Left cardiac atrium (tissue), 4 donors: ENCODE results near the gene LUC7L2. TPM values are rescaled to one million over a fixed set of nuclear protein-coding genes. Genes with fewer than 3 reads are reported as not detected.
A peak's percentile ranks its signal among the peaks of the same experiment; 100 is the strongest.
"Not testable (repeated sequence)": the region's sequence is repeated elsewhere in the genome, so short reads cannot be mapped to it uniquely, and the experiment has no call there.

Experiments
- ATAC-seq, 2 donors: fragments of 200-7000 bp; cut with Tn5 transposase; one replicate each; pipeline ENCODE4 v1.9.1; 2020; ENCODE audit warnings: mild to moderate bottlenecking in 2 of 2, moderate library complexity in 2 of 2
- DNase-seq: peaks from one replicate; pipeline ENCODE4 v3.0.0-alpha.2; 2020
- intact Hi-C, 2 donors: fragments of 100-400 bp; cut with DNase I; formaldehyde crosslinking; loops; one replicate each; pipeline versions ENCODE4 v1.14.1 to v1.15.1; 2022 to 2023
- long read RNA-seq: library from polyadenylated mRNA; unstranded; transcript quantifications from one replicate; pipeline ENCODE4 v2.0.0, GENCODE V29; 2021
- total RNA-seq, 2 donors: library from RNA; stranded (reverse); fragmentation: NEBNext Ultra II Directional; extraction: Animal tissue kit (Norgen Biotek cat#: 25700); gene quantifications; one replicate each; pipeline ENCODE4 v1.2.1, GENCODE V29; 2021
- donor health status: DM: no; HTN: yes; CAD: no.
- donor health status: DM: no; HTN: yes; CAD: no; lungs with severe emphysema.
- donor health status: DM: yes; HTN: yes; CAD: no.
- donor health status: Dilated cardiomyopathy.

Gene LUC7L2, protein sequence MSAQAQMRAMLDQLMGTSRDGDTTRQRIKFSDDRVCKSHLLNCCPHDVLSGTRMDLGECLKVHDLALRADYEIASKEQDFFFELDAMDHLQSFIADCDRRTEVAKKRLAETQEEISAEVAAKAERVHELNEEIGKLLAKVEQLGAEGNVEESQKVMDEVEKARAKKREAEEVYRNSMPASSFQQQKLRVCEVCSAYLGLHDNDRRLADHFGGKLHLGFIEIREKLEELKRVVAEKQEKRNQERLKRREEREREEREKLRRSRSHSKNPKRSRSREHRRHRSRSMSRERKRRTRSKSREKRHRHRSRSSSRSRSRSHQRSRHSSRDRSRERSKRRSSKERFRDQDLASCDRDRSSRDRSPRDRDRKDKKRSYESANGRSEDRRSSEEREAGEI
- 10 to 100 TPM; 46.4 to 52.3 TPM for total RNA-seq
- long read RNA-seq, transcript LUC7L2-202 (10 exons, 2,645 nt) = major isoform, 61 of 90 reads
- long read RNA-seq, partial matches to known transcripts = 20 of 90 reads
- long read RNA-seq, other reads (novel, unspliced or antisense) = 9 of 90 reads

DNA sequence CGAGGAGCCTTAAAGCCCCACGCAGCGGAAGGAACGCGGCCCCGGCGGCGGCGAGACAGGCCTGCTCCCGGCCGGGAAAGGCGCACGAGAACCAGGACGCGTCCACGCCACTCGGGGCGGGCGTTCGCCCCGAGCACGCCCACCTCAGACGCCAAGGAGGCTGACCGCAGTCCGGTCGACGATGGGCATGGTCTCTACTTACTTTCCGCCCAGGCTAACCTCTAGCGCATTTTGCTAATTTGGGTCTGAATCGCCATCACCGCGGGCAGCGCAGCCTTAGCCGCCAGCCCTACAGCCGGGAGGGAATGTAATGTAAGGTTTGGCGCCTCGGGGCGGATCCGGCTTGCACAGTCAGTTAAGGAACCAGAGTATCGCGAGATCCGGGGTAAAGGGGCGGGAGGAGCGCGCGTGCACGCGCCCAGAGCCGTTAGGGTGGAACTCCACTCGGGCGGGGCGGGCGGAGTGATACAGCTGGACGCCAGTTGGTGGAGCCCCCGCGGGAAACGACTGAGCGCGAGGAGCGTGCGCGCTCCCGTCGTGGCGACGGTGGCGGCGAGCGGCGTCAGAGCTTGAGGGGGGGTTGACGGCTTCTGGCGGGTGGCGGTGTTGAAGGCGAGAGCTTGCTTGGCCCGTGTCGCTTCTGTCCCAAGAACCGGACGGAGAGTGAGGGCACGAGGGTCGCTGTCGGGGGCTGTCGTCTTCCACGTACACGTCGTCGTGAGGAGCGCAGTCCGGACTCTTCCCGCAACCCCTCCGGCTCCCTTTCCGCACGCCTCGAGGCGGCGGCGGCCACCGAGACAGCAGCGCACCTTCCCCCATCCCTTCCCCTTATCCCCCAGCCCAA lies at the start of gene LUC7L2:
TSS of gene LUC7L2 (plus strand) at position 529 of the 844 bp plus-strand sequence. CDS start 368 bp downstream, outside the sequence.
- intact Hi-C loops = loop anchor here in 1 of 2 donors (2.0 to 10.0 kb wide), 2 partner anchors 19 to 55 kb away; partner anchors contain the start of gene FMC1
- DNase-seq (peak; percentile 100), ATAC-seq (peak; percentile 96 to 97)

DNA sequence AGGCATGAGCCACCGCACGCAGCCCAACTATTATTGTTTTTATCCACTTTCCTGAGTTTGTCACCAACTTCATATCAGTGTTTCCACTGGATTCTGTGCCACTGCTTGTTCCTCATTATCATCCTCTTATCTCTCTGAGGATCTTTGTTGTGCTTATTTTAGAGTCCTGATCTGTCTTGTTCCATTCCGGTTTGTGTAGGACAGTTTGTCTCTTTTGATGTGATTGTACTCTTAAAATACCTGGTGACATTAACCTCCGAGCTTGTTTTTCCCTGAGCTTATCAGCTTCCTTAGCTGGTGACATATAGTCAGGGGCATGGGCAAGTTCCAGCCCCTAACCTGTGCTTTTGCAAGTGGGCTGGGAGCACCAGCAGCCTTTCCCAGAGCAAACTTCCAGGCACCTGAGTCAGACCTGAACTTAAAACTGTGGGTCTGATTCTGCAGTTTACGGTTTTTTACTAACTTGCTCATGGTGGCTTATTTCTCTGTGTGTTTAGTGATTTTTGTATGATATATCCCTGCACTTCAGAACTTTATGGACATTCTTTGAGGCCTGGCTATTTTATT lies 41.7 kb upstream of the LUC7L2 start:
- DNase-seq (no peak), ATAC-seq (no peak)
- intact Hi-C loops = no loop called here

DNA sequence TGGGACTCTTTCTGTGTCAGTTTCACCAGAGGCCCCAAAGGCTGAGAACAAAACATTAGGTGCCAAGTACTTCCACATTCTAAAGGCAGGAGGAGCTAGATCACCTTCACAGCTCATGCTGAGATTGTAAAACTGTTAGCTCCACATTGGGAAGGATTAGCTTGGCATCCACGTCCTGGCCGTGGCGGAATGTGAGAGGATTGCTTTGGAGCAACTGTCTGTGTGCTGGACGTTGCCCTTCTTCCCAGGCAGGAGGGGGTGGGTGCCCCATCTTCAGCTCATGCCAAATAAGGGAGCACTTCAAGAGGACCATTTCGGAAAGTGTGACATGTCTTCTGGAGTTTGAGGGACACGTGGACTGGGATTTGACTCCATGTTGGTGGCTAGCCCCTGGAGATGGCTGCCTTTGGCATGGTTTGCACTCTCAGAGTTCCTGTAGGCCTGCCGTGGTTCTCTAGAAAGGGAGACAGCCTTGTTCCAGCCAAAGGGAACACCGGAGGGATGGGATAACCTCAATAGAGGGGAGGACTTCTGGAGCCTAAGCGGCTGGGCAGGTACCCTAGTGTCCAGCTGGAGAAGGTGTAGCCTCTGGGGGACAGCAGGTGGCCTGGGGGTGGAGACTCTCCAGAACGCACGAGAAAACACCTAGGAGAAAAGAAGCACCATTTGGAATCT lies 38.5 kb upstream of the LUC7L2 start:
- no peak for DNase-seq
- intact Hi-C loops = no loop called here
- ATAC-seq = no peak

DNA sequence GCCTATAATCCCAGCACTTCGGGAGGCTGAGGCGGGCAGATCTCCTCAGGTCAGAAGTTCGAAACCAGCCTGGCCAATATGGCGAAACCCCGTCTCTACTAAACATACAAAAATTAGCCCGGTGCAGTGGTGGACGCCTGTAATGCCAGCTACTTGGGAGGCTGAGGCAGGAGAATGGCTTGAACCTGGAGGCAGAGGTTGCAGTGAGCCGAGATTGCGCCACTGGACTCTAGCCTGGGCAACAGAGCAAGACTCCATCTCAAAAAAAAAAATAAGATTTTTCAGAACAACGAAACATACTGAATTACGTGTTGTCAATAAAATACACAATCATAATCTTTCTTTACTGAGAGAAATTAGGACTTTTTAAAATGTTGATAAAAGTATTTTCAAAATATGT lies 35.0 kb upstream of the LUC7L2 start:
- not testable (repeated sequence) for ATAC-seq, DNase-seq

DNA sequence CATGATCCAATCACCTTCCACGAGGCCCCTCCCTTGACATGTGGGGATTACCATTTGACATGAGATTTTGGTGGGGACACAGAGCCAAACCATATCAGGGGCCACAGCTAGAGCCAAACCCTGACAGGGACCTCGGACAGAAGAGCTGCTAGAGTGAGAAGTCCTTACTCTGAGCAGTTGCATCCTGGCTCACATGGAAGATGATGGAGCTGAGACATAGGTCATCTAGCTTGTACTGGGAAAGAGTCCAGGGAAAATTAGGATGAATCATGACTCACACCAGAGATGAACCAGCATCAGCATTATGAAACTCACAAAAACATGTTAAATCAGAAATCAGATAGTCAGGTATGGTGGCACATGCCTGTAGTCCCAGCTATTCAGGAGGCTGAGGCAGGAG lies 31.3 kb upstream of the LUC7L2 start:
- DNase-seq = no peak
- intact Hi-C loops = no loop called here
- peak in 1 of 2 donors; percentile 70 for ATAC-seq

More for the DNA sequence above, 35.0 kb upstream of the LUC7L2 start:
- intact Hi-C loops = not testable (repeated sequence)

DNA sequence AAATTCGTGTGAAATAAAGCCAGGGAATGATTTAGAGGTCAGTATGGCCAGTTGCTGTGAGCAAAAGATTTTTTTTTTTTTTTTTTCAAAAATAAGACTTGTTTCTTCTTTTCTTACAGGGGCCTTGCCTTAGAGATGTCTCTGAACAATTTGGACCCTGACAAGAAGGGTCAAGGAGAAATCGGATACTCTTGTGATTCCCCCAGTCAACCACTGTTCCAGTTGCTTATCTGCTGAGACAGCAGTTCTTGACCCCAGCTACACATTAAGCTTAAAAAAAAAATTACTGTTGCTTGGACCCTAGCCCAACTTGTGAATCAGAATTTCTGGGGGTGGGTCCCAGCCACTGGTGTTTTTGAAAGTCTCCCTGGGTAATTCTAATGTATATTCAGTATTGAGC lies 30.6 kb upstream of the LUC7L2 start:
- intact Hi-C loops = no loop called here
- no peak for DNase-seq
- ATAC-seq = no peak

DNA sequence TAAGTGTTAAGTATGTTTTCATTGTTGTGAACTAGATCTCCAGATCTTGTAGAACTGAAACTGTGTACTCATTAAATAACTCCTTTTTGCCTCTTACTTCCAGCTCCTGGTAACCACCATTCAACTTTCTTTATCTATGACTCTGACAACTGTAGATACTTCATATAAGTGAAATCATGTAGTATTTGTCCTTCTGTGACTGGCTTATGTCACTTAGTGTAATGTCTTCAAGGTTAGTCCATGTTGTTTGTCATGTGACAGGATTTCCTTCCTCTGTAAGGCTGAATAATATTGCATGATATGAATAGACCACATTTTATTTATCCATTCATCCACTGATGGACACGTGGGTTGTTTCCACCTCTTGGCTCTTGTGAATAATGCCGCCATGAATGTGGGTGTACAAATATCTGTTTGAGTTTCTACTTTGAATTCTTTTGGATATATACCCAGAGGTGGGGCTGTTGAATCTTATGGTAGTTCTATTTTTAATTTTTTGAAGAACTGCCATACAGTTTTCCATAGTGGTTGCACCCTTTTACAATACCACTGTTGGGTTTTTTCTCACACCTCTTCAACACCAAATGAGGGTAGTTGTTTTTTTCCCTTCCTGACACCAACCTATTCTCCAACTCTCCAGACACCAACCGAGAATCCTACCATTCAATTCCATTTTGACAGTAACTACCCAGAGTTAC lies 29.2 kb upstream of the LUC7L2 start:
- ATAC-seq (no peak), DNase-seq (no peak)
- intact Hi-C loops = no loop called here

DNA sequence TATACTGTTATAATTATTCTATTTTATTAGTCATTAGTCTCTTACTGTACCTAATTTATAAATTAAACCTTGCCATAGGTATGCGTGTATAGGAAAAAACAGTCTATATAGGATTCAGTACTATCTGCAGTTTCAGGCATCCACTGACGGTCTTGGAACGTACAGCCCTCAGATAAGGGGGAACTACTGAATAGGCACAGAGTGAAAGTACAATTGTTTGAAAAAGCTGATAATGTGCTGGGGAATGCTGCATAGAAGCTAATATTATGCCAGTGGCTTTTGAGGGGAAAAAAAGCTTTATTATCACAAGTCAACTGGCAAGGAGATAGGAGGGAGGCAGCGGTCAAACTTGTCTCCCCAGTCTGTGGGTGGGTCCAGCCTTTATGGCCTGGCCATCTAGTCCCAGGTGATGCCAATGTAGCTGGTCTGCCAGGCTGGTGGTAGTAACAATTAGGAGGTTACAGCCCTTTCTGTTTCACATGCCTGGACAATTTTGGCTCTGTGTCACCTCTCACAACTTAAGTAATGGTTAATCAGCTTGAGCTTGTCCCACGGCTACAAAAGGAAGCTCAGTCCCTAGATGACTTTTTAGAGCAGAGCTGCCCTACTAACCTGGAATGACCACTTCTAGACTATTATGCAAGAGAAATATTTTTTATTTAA lies 26.9 kb upstream of the LUC7L2 start:
- no peak for DNase-seq
- no peak for ATAC-seq
- intact Hi-C loops = no loop called here

DNA sequence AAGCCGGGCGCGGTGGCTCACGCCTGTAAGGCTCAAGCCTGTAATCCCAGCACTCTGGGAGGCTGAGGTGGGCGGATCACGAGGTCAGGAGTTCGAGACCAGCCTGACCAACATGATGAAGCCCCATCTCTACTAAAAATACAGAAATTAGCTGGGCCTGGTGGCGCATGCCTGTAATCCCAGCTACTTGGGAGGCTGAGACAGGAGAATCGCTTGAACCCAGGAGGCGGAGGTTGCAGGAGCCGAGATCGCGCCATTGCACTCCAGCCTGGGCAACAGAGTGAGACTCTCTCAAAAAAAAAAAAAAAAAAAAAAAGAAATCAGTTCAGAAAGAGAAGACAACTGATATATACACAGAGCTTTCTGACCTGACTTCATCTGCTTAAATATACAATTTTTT lies 26.3 kb upstream of the LUC7L2 start:
- intact Hi-C loops, ATAC-seq: not testable (repeated sequence)

DNA sequence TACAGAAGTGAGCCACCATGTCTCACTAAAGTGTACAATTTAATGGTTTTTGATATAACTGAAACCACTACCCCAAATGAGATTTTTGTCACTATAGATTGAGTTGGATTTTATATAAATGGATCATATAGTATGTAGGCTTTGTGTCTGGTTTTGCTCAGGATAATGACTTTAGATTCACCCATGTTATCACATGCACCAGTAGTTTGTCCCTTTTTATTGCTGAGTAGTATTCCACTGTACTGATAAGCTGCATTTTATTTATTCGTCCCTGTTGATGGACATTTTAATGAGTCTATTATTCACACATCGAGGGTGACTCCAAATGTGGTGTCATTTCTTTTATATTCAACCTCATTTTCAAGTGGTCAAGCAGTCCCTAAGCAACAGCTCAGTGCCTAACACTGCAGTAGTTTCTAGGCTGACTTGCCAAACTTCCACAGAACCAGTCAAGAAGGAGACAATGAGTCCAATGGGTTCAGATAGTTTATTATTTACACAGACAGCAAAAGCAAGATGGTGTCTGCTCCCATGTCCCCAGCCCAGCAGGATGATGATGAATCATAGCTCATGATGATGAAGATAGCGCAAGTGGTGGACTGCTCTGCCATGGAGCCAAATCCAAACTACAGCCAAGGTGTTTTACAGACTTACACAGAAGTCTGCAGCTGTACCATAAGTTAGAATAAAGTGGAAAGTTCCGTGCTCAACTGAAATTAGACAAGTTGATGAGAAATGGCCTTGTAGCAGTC lies 25.1 kb upstream of the LUC7L2 start:
- intact Hi-C loops = no loop called here

More for the DNA sequence above, 26.3 kb upstream of the LUC7L2 start:
- DNase-seq = not testable (repeated sequence)

DNA sequence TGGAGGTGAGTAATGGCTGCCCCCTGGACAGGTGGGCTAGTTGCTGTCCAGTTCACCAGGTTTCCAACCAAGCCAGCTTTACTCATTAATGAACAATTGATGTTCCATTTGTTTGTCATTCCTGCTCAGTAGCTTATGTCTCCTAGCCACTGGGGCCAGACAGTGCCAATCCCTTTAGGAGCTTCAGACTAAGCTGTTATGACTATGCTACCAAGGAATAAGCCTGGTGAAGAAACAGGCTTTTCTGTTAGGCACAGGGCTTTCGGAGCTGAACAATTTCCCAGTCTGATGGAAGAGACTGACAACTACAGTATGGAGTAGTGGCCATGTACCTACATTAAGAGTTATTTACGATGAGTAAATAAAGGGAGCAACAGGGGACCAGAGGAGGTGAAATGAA lies 20.7 kb upstream of the LUC7L2 start:
- ATAC-seq (no peak), DNase-seq (no peak)
- intact Hi-C loops = no loop called here

More for the DNA sequence above, 25.1 kb upstream of the LUC7L2 start:
- DNase-seq = no peak
- ATAC-seq = no peak

DNA sequence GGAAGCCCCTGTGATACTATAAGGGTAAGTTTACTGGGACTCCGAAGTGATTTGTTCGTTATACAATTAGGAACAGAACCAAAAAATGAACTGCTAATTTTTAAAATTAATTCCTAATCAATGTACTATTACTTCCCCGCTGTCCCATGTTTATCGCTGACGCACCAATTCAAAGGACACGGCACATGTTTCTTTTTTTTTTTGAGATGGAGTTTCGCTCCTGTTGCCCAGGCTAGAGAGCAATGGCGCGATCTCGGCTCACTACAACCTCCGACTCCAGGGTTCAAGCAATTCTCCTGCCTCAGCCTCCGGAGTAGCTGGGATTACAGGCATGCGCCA lies 20.0 kb upstream of the LUC7L2 start:
- ATAC-seq (no peak), DNase-seq (no peak)
- intact Hi-C loops = loop anchor here in 1 of 2 donors (2.0 kb wide), 1 partner anchor 19 kb away; the partner anchor contains the start of gene LUC7L2

DNA sequence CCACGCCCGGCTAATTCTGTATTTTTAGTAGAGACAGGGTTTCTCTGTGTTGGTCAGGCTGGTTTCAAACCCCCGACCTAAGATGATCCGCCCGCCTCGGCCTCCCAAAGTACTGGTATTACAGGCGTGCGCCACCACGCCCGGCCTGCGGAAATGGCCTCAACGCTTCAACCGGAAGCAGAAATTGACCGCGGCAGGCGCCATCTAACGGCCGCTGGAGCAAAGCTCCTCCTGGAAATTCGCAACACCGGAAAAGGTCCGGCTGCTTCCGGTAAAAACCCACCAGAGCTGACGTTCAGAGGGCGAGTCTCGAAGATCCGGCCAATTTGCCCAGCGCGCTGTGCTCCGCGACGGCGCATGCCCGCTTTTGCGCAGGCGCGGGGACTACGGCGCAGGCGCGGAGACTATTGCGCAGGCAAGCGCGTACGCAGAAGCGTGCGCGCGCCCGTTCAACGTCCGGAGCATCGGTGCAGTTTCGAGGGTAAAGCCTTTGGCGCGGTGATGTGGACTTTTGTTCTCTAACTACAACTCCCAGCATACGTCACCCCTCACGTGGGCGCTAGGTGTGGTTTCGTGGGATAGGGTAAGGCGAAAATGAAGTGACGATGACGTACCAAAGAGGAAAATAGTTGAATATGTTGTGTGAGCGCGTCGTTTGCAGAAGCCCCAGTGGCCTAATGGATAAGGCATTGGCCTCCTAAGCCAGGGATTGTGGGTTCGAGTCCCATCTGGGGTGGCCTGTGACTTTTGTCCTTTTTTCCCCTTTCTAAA lies 19.5 kb upstream of the LUC7L2 start:
- ATAC-seq (peak; percentile 91 to 93), DNase-seq (peak; percentile 98)
- intact Hi-C loops = loop anchor here in 1 of 2 donors (2.0 kb wide), 1 partner anchor 19 kb away; the partner anchor contains the start of gene LUC7L2

DNA sequence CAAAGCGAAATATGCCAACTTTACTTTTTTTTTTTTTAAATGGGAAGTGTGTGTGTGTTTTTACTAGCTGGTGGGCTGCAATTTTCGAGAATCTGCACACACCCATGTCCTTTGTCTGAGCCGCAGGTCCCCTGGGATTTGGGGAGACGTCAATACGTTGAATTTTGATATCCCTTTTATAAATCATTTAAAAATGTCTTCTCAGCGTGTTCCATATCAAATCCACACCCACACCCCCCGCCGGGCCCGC lies 19.0 kb upstream of the LUC7L2 start:
- DNase-seq (no peak), ATAC-seq (peak; percentile 6 to 15)
- intact Hi-C loops = loop anchor here in 1 of 2 donors (2.0 kb wide), 1 partner anchor 18 kb away; the partner anchor contains the start of gene LUC7L2

DNA sequence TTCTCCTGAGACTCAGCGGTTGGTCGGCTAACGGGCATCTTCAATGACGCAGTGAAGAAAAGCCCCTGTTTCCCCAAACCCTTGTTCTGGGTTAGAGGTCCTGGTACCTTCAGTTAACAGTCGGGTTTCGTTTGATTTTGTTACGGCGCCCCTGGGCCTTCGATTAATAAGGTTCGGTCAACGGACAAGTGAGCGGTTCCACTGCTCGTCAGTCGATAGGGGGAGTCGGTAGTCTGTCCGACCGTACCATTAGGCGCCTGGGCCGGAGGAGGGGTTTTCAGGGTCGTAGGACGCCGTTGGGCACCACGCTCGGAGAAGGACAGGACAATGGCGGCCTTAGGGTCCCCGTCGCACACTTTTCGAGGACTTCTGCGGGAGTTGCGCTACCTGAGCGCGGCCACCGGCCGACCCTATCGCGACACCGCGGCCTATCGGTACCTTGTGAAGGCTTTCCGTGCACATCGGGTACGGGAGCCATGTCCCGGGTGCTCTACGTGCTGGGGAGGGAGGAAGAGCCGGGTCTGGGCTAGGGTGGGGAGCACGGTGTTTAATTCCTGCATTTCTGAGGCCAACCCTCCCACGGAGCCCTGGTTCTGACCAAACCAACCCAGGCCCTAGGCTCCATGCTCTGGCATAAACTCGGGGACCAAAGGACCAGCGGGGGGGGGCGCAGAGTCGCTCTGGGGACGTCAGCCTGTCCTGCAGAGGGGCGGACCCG lies 18.5 kb upstream of the LUC7L2 start, which contains the start of gene FMC1:
TSS of gene FMC1 (plus strand) at position 280 of the 718 bp plus-strand sequence. CDS start at position 328, 48 bp downstream.
- DNase-seq (peak; percentile 95), ATAC-seq (peak; percentile 85 to 87)
- intact Hi-C loops = loop anchor here in 1 of 2 donors (2.0 kb wide), 1 partner anchor 18 kb away; the partner anchor contains the start of gene LUC7L2
